Head of caudate nucleus (tissue), 42 donors: Measurements from ENCODE around the gene PRELID2.
"Not testable (repeated sequence)": the region's sequence is repeated elsewhere in the genome, so short reads cannot be mapped to it uniquely, and the experiment has no call there.

ENCODE experiments used
- DNase-seq, 42 donors: peaks; one replicate each; pipeline versions ENCODE4 v3.0.0 to v3.0.0-alpha.2; 2020 to 2021; ENCODE audit warnings: mixed read lengths in 7 of 42
- intact Hi-C: fragments of 100-400 bp; cut with DNase I; formaldehyde crosslinking; loops from one replicate; pipeline ENCODE4 v1.15.0; 2022

The PRELID2 gene

GRCh38 chr5:145768863-145769262 lies 66.3 kb downstream of the PRELID2 start:
- DNase-seq = no peak
- intact Hi-C loops = no loop called here

DNA sequence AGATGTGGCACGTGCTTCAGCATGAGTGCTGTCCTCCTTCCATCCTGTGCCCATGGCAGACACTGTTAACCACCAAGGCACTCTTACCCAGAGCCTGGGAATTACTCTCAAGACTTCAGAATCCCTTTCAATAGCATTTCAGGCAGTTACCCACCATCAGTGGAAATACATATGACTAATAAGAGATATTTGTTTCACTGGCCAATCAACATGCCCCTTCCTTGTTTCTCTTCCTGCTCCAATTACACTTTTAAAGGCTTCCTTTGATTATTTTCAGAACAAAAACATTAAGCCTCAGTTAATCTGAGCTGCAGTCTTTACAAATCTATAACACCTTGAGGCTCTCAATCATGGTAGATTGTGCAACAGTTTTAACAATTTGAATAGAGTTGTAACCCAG lies 70.8 kb downstream of the PRELID2 start:
- DNase-seq = no peak
- intact Hi-C loops = no loop called here

- intact Hi-C loops = no loop called here
Measured at GRCh38 chr5:145762833-145763232, 72.3 kb downstream of the PRELID2 start.

DNA sequence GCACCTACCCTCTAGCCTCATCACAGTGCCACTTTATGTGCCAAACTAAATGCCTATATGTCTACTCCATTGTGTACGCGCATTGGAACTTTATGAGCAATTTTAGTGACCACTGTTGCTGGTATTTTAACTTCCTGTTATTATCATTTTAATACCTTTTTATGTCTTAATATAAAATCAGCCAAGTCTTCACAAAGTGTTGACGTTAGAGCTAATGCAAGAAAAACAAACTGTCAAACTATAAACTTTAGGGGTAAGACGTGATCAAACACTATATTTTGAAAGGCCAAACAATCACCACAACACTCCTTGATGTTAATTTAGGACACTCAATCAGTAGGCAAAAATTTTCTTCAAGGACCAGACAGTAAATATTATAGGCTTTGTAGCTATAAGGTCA lies 73.9 kb downstream of the PRELID2 start:
- intact Hi-C loops = no loop called here
- DNase-seq = no peak

More at GRCh38 chr5:145762833-145763232, 72.3 kb downstream of the PRELID2 start:
- no peak for DNase-seq

DNA sequence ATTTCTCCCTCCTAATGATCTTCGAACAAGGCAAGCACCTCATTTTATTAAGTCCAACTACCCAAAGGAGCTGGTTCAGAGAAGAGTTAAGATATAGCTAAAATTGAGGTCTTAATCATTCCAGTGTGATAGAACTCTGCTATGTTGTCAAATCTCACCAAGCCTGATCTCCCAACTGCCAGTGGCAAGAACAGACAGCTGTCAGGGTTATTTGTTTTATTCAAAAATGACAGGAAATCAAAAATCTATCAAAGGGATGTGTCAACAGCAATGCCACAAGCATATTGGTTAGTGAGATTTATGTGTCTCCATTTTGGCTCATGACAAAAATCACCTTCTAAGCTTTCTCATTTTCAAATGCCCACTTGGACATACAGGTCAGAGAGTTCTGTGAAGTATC lies 74.5 kb downstream of the PRELID2 start:
- DNase-seq = no peak
- intact Hi-C loops = no loop called here

DNA sequence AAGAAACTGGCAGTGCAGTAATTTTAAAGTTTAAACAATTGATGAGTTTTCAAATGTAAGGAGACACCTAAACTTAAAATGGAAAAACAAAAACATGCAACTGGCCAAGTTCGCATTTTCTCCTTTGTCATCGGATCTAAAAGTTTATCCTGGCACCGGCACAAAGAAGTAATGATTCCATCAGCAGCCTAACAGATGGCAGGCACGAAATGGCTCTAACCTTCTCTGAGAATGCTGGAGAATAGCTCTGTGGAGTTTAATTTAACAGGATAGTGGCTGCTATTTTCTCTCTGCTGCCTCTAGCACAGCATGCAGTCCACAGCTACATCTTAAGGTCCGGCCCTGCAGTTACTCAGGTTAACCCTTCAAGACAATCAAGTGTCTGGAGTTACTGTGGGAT lies 82.2 kb downstream of the PRELID2 start:
- DNase-seq = no peak
- intact Hi-C loops = no loop called here

- no peak for DNase-seq
- intact Hi-C loops = no loop called here
Measured at GRCh38 chr5:145752534-145752933, 82.6 kb downstream of the PRELID2 start.

- intact Hi-C loops = no loop called here
- no peak for DNase-seq
Measured at GRCh38 chr5:145750199-145750598, 84.9 kb downstream of the PRELID2 start.

GRCh38 chr5:145743396-145744061 lies 91.6 kb downstream of the PRELID2 start:
- no peak for DNase-seq
- intact Hi-C loops = no loop called here

- no peak for DNase-seq
- intact Hi-C loops = no loop called here
Measured at GRCh38 chr5:145739843-145740242, 95.3 kb downstream of the PRELID2 start.

DNA sequence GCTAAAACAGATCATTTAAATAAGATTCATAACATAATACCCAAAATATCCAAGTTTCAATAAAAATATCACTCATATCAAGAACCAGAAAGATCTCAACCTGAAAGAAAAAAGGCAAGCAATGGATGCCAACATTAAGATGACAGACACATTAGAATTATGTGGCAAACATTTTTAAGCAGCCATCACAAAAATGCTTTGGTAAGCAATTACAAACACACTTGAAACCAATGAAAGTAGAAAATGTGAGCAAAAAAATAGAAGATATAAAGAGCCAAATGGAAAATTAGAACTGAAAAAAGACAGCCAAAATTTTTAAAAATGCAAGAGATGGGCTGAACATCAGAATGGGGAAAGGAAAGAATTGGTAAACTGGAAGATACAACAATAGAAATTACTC lies 96.9 kb downstream of the PRELID2 start:
- no peak for DNase-seq
- intact Hi-C loops = no loop called here

DNA sequence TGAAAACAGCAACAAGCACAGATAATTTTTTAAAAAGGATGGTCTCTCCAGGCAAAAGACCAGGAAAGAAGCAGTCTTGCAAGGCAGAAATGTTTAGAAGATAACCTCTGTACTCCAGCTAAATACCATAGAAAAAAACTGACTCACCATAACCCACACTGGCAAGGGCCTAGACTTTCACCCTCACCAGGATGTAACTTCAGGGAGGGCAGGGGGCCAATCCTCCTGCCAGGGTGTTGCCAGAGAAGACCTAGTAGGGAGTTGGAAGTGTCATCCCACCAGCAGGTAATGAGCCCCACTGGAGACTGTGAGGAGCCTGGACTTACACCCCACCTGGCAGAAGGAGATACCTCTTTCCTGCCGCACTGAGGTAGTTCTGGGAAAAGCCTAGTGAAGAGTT lies 97.6 kb downstream of the PRELID2 start:
- intact Hi-C loops = no loop called here

DNA sequence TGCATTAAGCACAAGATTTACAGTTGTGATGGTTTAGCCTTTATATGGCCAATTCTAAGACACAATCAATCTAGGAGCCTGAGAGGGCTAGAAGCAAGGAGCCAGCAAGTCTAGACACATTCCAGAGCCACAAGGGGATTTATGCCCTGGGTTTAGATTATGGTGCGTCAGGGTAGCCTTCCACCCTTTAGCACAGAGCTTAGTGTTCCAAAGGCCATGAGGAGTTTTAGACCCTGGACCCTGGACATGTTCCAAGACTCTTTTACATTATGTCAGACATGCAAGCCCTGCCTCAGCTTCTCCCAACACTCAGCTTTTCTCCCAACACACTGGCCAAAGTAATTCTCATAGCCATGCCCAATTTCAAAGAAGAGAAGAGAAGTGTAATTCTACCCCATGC lies 105.2 kb downstream of the PRELID2 start:
- DNase-seq, intact Hi-C loops: not testable (repeated sequence)

More for the DNA sequence above, 97.6 kb downstream of the PRELID2 start:
- no peak for DNase-seq

- intact Hi-C loops = no loop called here
Measured at GRCh38 chr5:145723516-145723915, 111.6 kb downstream of the PRELID2 start.

DNA sequence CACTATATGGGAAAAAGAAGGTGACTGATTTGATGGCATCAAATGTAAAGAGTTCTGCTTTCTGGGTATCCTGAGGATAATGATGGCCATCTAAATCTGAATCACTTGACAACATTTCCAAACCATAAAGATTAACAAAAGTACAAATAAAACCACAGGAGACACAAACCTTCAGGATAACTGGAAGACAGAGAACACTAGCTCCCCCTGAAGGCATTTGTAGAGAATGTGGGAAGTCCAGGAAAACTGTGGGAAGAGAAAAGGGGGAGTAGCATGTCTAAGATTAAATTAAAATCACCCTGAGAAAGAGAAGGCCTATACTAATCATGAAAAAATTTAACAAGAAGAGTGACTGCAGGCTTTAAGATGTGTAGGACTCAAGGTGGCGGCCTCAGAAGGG lies 116.2 kb downstream of the PRELID2 start:
- DNase-seq = peak in 1 of 42 donors; percentile 6
- intact Hi-C loops = no loop called here

More at GRCh38 chr5:145723516-145723915, 111.6 kb downstream of the PRELID2 start:
- DNase-seq = no peak

GRCh38 chr5:145715412-145715811 lies 119.7 kb downstream of the PRELID2 start:
- intact Hi-C loops = no loop called here
- no peak for DNase-seq

DNA sequence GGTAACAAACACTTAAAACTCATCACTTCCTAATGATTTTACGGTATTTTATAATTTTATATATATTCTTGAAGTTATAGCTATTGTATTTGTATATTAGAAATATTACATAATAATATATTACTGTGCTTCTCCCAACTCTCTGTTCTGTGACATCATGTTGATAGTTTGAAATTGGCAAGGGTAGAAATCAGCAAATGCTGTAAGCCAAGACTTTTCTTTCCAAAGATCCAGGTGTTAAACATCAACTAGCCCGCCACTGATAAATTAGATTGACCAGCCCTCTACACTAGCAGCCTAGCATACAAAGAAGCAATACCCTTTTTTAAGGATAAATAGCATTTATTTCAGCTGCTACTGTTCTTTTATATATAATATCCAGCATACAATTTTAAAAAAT lies 122.9 kb downstream of the PRELID2 start:
- intact Hi-C loops = no loop called here
- no peak for DNase-seq

GRCh38 chr5:145711417-145711816 lies 123.7 kb downstream of the PRELID2 start:
- DNase-seq = no peak
- intact Hi-C loops = no loop called here
